A549 (cell line): ENCODE measurements around the gene SLC6A7.

Experiments used
- BCL3 ChIP-seq: fragments of >200 bp; sonication (Bioruptor Twin); formaldehyde crosslinking; IDR thresholded peaks from 3 replicates; pipeline ENCODE4 v1.6.1; 2016
- CTCF ChIP-seq: fragments of >200 bp; sonication (Bioruptor Twin); formaldehyde crosslinking; IDR thresholded peaks from 3 replicates; pipeline ENCODE4 v1.5.1; 2016
- JUNB ChIP-seq: fragments of >200 bp; sonication (Bioruptor Twin); formaldehyde crosslinking; IDR thresholded peaks from 2 replicates; pipeline ENCODE4 v1.6.1; 2016
- POLR2A ChIP-seq: IDR thresholded peaks from 2 replicates; pipeline ENCODE4 v1.6.1; 2012; ENCODE audit warnings: mild to moderate bottlenecking, low read length
- RFX5 ChIP-seq: fragments of 450-650 bp; IDR thresholded peaks from 2 replicates; pipeline ENCODE4 v1.7.1; 2014; ENCODE audit warnings: antibody characterized with exemption, mild to moderate bottlenecking, moderate library complexity
- USF2 ChIP-seq: fragments of 450-650 bp; IDR thresholded peaks from 2 replicates; pipeline ENCODE4 v1.6.1; 2014; ENCODE audit warnings: antibody characterized with exemption

- TF ChIP-seq USF2 (no peak), CTCF (no peak), JUNB (no peak), POLR2A (no peak), BCL3 (no peak), RFX5 (no peak)
These were observed 23.0 kb upstream of the SLC6A7 start, which contains the start of gene CDX1 for GRCh38 chr5:150166650-150167511.
